CD4-positive, CD25-positive, alpha-beta regulatory T cell (primary cell): ENCODE results near the gene RGS19. TPM values are rescaled to one million over a fixed set of nuclear protein-coding genes. Genes with fewer than 3 reads are reported as not detected.
A peak's percentile ranks its signal among the peaks of the same experiment; 100 is the strongest.

ENCODE experiments used
- ATAC-seq, 2 donors: fragments of 150-1000 bp; cut with Tn5 transposase; one replicate each; pipeline ENCODE4 v1.10.0; 2021; ENCODE audit warnings: low read depth in 2 of 2, moderate number of reproducible peaks in 2 of 2, moderate library complexity in 1 of 2
- DNase-seq, 3 donors: peaks; one replicate each; pipeline versions ENCODE4 v3.0.0 to v3.0.0-alpha.2; 2012 to 2022; ENCODE audit warnings: mixed read lengths in 1 of 3
- H3K27ac ChIP-seq: one replicate; pipeline ENCODE4 v1.7.0; 2013; ENCODE audit warnings: mild to moderate bottlenecking, low read length; ENCODE audit not compliant: insufficient read depth, poor library complexity, severe bottlenecking
- H3K27me3 ChIP-seq: one replicate; pipeline ENCODE4 v1.7.0; 2013; ENCODE audit warnings: low read length; ENCODE audit not compliant: control insufficient read depth, insufficient read depth
- H3K36me3 ChIP-seq: one replicate; pipeline ENCODE4 v1.7.0; 2013; ENCODE audit warnings: mild to moderate bottlenecking, low read length, moderate library complexity; ENCODE audit not compliant: control insufficient read depth, insufficient read depth
- H3K4me1 ChIP-seq: 2 replicates; pipeline ENCODE4 v1.7.0; 2013; ENCODE audit warnings: mild to moderate bottlenecking, low read length; ENCODE audit not compliant: insufficient read depth, control insufficient read depth, poor library complexity, severe bottlenecking
- H3K4me3 ChIP-seq: one replicate; pipeline ENCODE4 v1.7.0; 2013; ENCODE audit warnings: low read depth, mild to moderate bottlenecking, low read length, moderate library complexity
- H3K9me3 ChIP-seq, 2 experiments: 1 replicate in 1 of 2; 2 replicates in 1 of 2; pipeline ENCODE4 v1.7.0; 2013; ENCODE audit warnings: low read length in 2 of 2, mild to moderate bottlenecking in 1 of 2, moderate library complexity in 1 of 2; ENCODE audit not compliant: control insufficient read depth in 2 of 2
- H3K27ac Mint-ChIP-seq, 3 donors: one replicate each; pipeline ENCODE4 v1.8.0; 2020 to 2022; ENCODE audit warnings: mild to moderate bottlenecking in 3 of 3, mixed read lengths in 3 of 3, moderate library complexity in 2 of 3
- H3K27me3 Mint-ChIP-seq: one replicate; pipeline ENCODE4 v1.8.0; 2022; ENCODE audit warnings: mild to moderate bottlenecking, mixed read lengths
- H3K36me3 Mint-ChIP-seq: one replicate; pipeline ENCODE4 v1.8.0; 2020; ENCODE audit warnings: mixed read lengths
- H3K4me1 Mint-ChIP-seq, 4 donors: one replicate each; pipeline ENCODE4 v1.8.0; 2020 to 2022; ENCODE audit warnings: mixed read lengths in 4 of 4, mild to moderate bottlenecking in 1 of 4
- H3K4me3 Mint-ChIP-seq, 4 donors: one replicate each; pipeline ENCODE4 v1.8.0; 2020 to 2022; ENCODE audit warnings: mild to moderate bottlenecking in 4 of 4, mixed read lengths in 4 of 4, moderate library complexity in 3 of 4
- H3K9me3 Mint-ChIP-seq, 7 donors: one replicate each; pipeline ENCODE4 v1.8.0; 2020 to 2022; ENCODE audit warnings: mixed read lengths in 7 of 7, mild to moderate bottlenecking in 3 of 7, moderate library complexity in 2 of 7
- polyA plus RNA-seq, 4 donors: library from polyadenylated mRNA; unstranded; fragments of 300-500 nt; fragmentation: Illumina TruSeq; gene quantifications; one replicate each; pipeline ENCODE4 v1.2.3, GENCODE V29; 2021
- total RNA-seq: library from RNA; stranded (reverse); gene quantifications from one replicate; pipeline ENCODE4 v1.2.3, GENCODE V29; 2022

The RGS19 gene
- total and polyA plus RNA-seq, 5 donors from 2014 or later: 50.7 to 105 (median 85.2) TPM

- DNase-seq: no peak
- Mint-ChIP-seq H3K4me3 (peak overlapping the region in 1 of 4 donors; percentile 79), H3K9me3 (peaks cover 0 to 2% (median 0%) of the 10 kb centered on the region in 7 donors), H3K27me3 (no peaks in the 10 kb centered on the region), H3K36me3 (peaks cover 19% of the 10 kb centered on the region), H3K4me1 (peaks cover 0 to 3% (median 0%) of the 10 kb centered on the region in 4 donors), H3K27ac (no peak overlapping the region)
- no peaks in the 10 kb centered on the region for H3K4me1 ChIP-seq
- H3K27ac ChIP-seq: no peak overlapping the region
- H3K4me3 ChIP-seq: no peak overlapping the region
- peaks cover 89% of the 10 kb centered on the region for H3K36me3 ChIP-seq
- no peaks in the 10 kb centered on the region for H3K9me3 ChIP-seq
- ATAC-seq: no peak
- no peaks in the 10 kb centered on the region for H3K27me3 ChIP-seq
Measured at GRCh38 chr20:64027981-64028685, 51.2 kb downstream of the RGS19 start.

GRCh38 chr20:64025826-64026412 lies 53.4 kb downstream of the RGS19 start:
- no peaks in the 10 kb centered on the region for H3K9me3 ChIP-seq
- Mint-ChIP-seq H3K4me1 (peaks cover 0 to 3% (median 0%) of the 10 kb centered on the region in 4 donors), H3K9me3 (peaks cover 0 to 2% (median 0%) of the 10 kb centered on the region in 7 donors), H3K27ac (no peak overlapping the region), H3K36me3 (peaks cover 20% of the 10 kb centered on the region), H3K4me3 (no peak overlapping the region), H3K27me3 (no peaks in the 10 kb centered on the region)
- DNase-seq (no peak), ATAC-seq (no peak)
- H3K36me3 ChIP-seq: peaks cover 93% of the 10 kb centered on the region
- no peak overlapping the region for H3K4me3 ChIP-seq
- no peak overlapping the region for H3K27ac ChIP-seq
- H3K27me3 ChIP-seq: no peaks in the 10 kb centered on the region
- no peaks in the 10 kb centered on the region for H3K4me1 ChIP-seq

GRCh38 chr20:64025101-64025825 lies 54.1 kb downstream of the RGS19 start:
- ATAC-seq: no peak
- Mint-ChIP-seq H3K27me3 (no peaks in the 10 kb centered on the region), H3K27ac (no peak overlapping the region)

GRCh38 chr20:64024141-64024990 lies 55.0 kb downstream of the RGS19 start:
- no peaks in the 10 kb centered on the region for H3K4me1 ChIP-seq
- no peak overlapping the region for H3K27ac ChIP-seq
- H3K9me3 Mint-ChIP-seq: peaks cover 0 to 6% (median 0%) of the 10 kb centered on the region in 7 donors
- no peaks in the 10 kb centered on the region for H3K27me3 ChIP-seq
- no peaks in the 10 kb centered on the region for H3K9me3 ChIP-seq
- DNase-seq (no peak), ATAC-seq (no peak)
- H3K27me3 Mint-ChIP-seq: no peaks in the 10 kb centered on the region
- peaks cover 90% of the 10 kb centered on the region for H3K36me3 ChIP-seq
- H3K27ac Mint-ChIP-seq: no peak overlapping the region
- no peak overlapping the region for H3K4me3 ChIP-seq
- H3K4me1 Mint-ChIP-seq: peaks cover 0 to 3% (median 0%) of the 10 kb centered on the region in 4 donors
- H3K36me3 Mint-ChIP-seq: peaks cover 21% of the 10 kb centered on the region
- H3K4me3 Mint-ChIP-seq: no peak overlapping the region

More at GRCh38 chr20:64025101-64025825, 54.1 kb downstream of the RGS19 start:
- H3K9me3 ChIP-seq: no peaks in the 10 kb centered on the region
- no peak overlapping the region for H3K27ac ChIP-seq
- no peak for DNase-seq
- no peak overlapping the region for H3K4me3 ChIP-seq
- peaks cover 16% of the 10 kb centered on the region for H3K36me3 Mint-ChIP-seq
- peaks cover 91% of the 10 kb centered on the region for H3K36me3 ChIP-seq
- H3K4me1 Mint-ChIP-seq: peaks cover 0 to 3% (median 0%) of the 10 kb centered on the region in 4 donors
- H3K4me3 Mint-ChIP-seq: no peak overlapping the region
- no peaks in the 10 kb centered on the region for H3K27me3 ChIP-seq
- peaks cover 0 to 2% (median 0%) of the 10 kb centered on the region in 7 donors for H3K9me3 Mint-ChIP-seq
- no peaks in the 10 kb centered on the region for H3K4me1 ChIP-seq

- Histone ChIP-seq H3K9me3 (no peaks in the 10 kb centered on the region), H3K27ac (no peak overlapping the region), H3K4me3 (no peak overlapping the region), H3K36me3 (peaks cover 91% of the 10 kb centered on the region), H3K27me3 (no peaks in the 10 kb centered on the region), H3K4me1 (no peaks in the 10 kb centered on the region)
- peaks cover 25% of the 10 kb centered on the region for H3K36me3 Mint-ChIP-seq
- no peak overlapping the region for H3K4me3 Mint-ChIP-seq
- H3K4me1 Mint-ChIP-seq: peaks cover 0 to 3% (median 1%) of the 10 kb centered on the region in 4 donors
- peaks cover 0 to 6% (median 0%) of the 10 kb centered on the region in 7 donors for H3K9me3 Mint-ChIP-seq
- H3K27ac Mint-ChIP-seq: no peak overlapping the region
- no peak for DNase-seq
- ATAC-seq: no peak
- H3K27me3 Mint-ChIP-seq: no peaks in the 10 kb centered on the region
Measured at GRCh38 chr20:64023361-64024140, 55.8 kb downstream of the RGS19 start.
